Mesendoderm (in vitro differentiated cells): ENCODE measurements around the gene SDC1.

Experiments used
- DNase-seq: peaks from one replicate; pipeline ENCODE4 v3.0.0; 2013
- H2AK5ac ChIP-seq: 2 replicates; pipeline ENCODE4 v1.6.1; 2013; ENCODE audit warnings: low read length, inconsistent platforms
- H2BK120ac ChIP-seq: 2 replicates; pipeline ENCODE4 v1.6.1; 2013; ENCODE audit warnings: low read depth, mild to moderate bottlenecking, low read length, moderate library complexity, mixed read lengths
- H2BK15ac ChIP-seq: replicated peaks from 2 replicates; pipeline ENCODE4 v1.6.1; 2013; ENCODE audit warnings: low read depth, mild to moderate bottlenecking, moderate library complexity
- H2BK5ac ChIP-seq: 2 replicates; pipeline ENCODE4 v1.6.1; 2013; ENCODE audit warnings: low read length, inconsistent platforms
- H3K18ac ChIP-seq: 2 replicates; pipeline ENCODE4 v1.6.1; 2013; ENCODE audit warnings: mild to moderate bottlenecking, low read length, mixed read lengths
- H3K23ac ChIP-seq: one replicate; pipeline ENCODE4 v1.6.1; 2013; ENCODE audit warnings: low read length
- H3K27ac ChIP-seq: 2 replicates; pipeline ENCODE4 v1.5.1; 2013; ENCODE audit warnings: low read depth, mild to moderate bottlenecking, inconsistent platforms, low read length, moderate library complexity
- H3K27me3 ChIP-seq: 2 replicates; pipeline ENCODE4 v1.6.1; 2013; ENCODE audit warnings: low read length, control low read depth, mild to moderate bottlenecking, inconsistent platforms; ENCODE audit not compliant: insufficient read depth, poor library complexity
- H3K36me3 ChIP-seq: 2 replicates; pipeline ENCODE4 v1.6.1; 2013; ENCODE audit warnings: low read length, inconsistent platforms; ENCODE audit not compliant: control insufficient read depth, insufficient read depth
- H3K4ac ChIP-seq: one replicate; pipeline ENCODE4 v1.6.1; 2013; ENCODE audit warnings: low read depth, mild to moderate bottlenecking, low read length, moderate library complexity
- H3K4me1 ChIP-seq: 2 replicates; pipeline ENCODE4 v1.6.1; 2013; ENCODE audit warnings: low read depth, low read length, inconsistent platforms; ENCODE audit not compliant: control insufficient read depth
- H3K4me2 ChIP-seq: 2 replicates; pipeline ENCODE4 v1.6.1; 2013; ENCODE audit warnings: low read length
- H3K4me3 ChIP-seq: 2 replicates; pipeline ENCODE4 v1.5.1; 2013; ENCODE audit warnings: mild to moderate bottlenecking, low read length
- H3K56ac ChIP-seq: one replicate; pipeline ENCODE4 v1.6.1; 2013; ENCODE audit warnings: low read length
- H3K79me1 ChIP-seq: 2 replicates; pipeline ENCODE4 v1.6.1; 2013; ENCODE audit warnings: low read length, inconsistent platforms
- H3K79me2 ChIP-seq: 2 replicates; pipeline ENCODE4 v1.6.1; 2013; ENCODE audit warnings: mild to moderate bottlenecking, low read length; ENCODE audit not compliant: control insufficient read depth, insufficient read depth
- H3K9ac ChIP-seq: 2 replicates; pipeline ENCODE4 v1.6.1; 2013; ENCODE audit warnings: low read length, inconsistent platforms
- H4K5ac ChIP-seq: one replicate; pipeline ENCODE4 v1.6.1; 2013; ENCODE audit warnings: low read length
- H4K8ac ChIP-seq: one replicate; pipeline ENCODE4 v1.6.1; 2013; ENCODE audit warnings: low read depth, mild to moderate bottlenecking, control low read depth, low read length, moderate library complexity
- WGBS: extraction: QIAGEN DNeasy Blood & Tissue Kit; methylation state at CpG from one replicate; pipeline ENCODE4 v1.1.7; 2013; ENCODE audit warnings: low lambda C conversion rate, missing lambda C conversion rate; ENCODE audit not compliant: insufficient coverage; ENCODE audit errors: extremely low coverage; 5-methylcytosine and 5-hydroxymethylcytosine counted together

SDC1 gene

GRCh38 chr2:20164734-20165478 is 60.0 kb downstream of the SDC1 start:
- Histone ChIP-seq H3K18ac (no peak overlapping the region), H3K79me1 (no peaks in the 10 kb centered on the region), H3K27me3 (no peaks in the 10 kb centered on the region), H3K4me2 (no peak overlapping the region), H3K4me3 (no peak overlapping the region), H3K9ac (no peak overlapping the region), H2BK5ac (peak overlapping the region; percentile 17), H3K79me2 (no peaks in the 10 kb centered on the region), H3K36me3 (no peaks in the 10 kb centered on the region), H4K8ac (no peak overlapping the region), H3K23ac (no peak overlapping the region), H4K5ac (no peak overlapping the region), H2BK15ac (no peak overlapping the region), H3K4me1 (no peaks in the 10 kb centered on the region), H2AK5ac (peak overlapping the region; percentile 59), H3K4ac (no peak overlapping the region), H3K27ac (no peak overlapping the region), H2BK120ac (no peak overlapping the region), H3K56ac (peak overlapping the region; percentile 6)
- WGBS: 100% methylated on average over 3 of the region's 3 CpGs
- no peak for DNase-seq

- no peaks in the 10 kb centered on the region for H3K36me3 ChIP-seq
- no peak overlapping the region for H4K5ac ChIP-seq
- no peaks in the 10 kb centered on the region for H3K27me3 ChIP-seq
- H4K8ac ChIP-seq: no peak overlapping the region
- no peak overlapping the region for H3K4me2 ChIP-seq
- DNase-seq: peak; percentile 69
- H3K18ac ChIP-seq: no peak overlapping the region
- H3K23ac ChIP-seq: no peak overlapping the region
- H2AK5ac ChIP-seq: no peak overlapping the region
- H3K4ac ChIP-seq: no peak overlapping the region
- H2BK5ac ChIP-seq: no peak overlapping the region
- no peak overlapping the region for H2BK15ac ChIP-seq
- H3K56ac ChIP-seq: peak overlapping the region; percentile 6
- no peaks in the 10 kb centered on the region for H3K79me2 ChIP-seq
- H3K4me1 ChIP-seq: no peaks in the 10 kb centered on the region
- H3K27ac ChIP-seq: no peak overlapping the region
- H2BK120ac ChIP-seq: no peak overlapping the region
- H3K79me1 ChIP-seq: no peaks in the 10 kb centered on the region
- no peak overlapping the region for H3K9ac ChIP-seq
- 100% methylated on average over 1 of the region's 10 CpGs for WGBS
- no peak overlapping the region for H3K4me3 ChIP-seq
Measured at GRCh38 chr2:20164061-20164733, 60.7 kb downstream of the SDC1 start.

- Histone ChIP-seq H4K8ac (no peak overlapping the region), H3K36me3 (no peaks in the 10 kb centered on the region), H3K23ac (no peak overlapping the region), H2BK120ac (no peak overlapping the region), H2AK5ac (no peak overlapping the region), H3K4ac (no peak overlapping the region), H3K4me3 (no peak overlapping the region), H4K5ac (no peak overlapping the region), H3K79me2 (no peaks in the 10 kb centered on the region), H3K56ac (no peak overlapping the region), H2BK15ac (no peak overlapping the region), H3K4me1 (no peaks in the 10 kb centered on the region), H3K9ac (no peak overlapping the region), H3K27ac (no peak overlapping the region), H2BK5ac (no peak overlapping the region), H3K4me2 (no peak overlapping the region), H3K79me1 (no peaks in the 10 kb centered on the region), H3K27me3 (no peaks in the 10 kb centered on the region), H3K18ac (no peak overlapping the region)
- DNase-seq: no peak
- WGBS: no CpG with 5 or more reads among the region's 2 CpGs
Measured at GRCh38 chr2:20159411-20160070, 65.4 kb downstream of the SDC1 start.

- no peak overlapping the region for H3K4ac ChIP-seq
- 100% methylated on average over 3 of the region's 8 CpGs for WGBS
- no peaks in the 10 kb centered on the region for H3K79me1 ChIP-seq
Measured at GRCh38 chr2:20157193-20157891, 67.6 kb downstream of the SDC1 start.

GRCh38 chr2:20156836-20157192 is 68.1 kb downstream of the SDC1 start:
- Histone ChIP-seq H3K18ac (no peak overlapping the region), H2BK5ac (no peak overlapping the region), H3K36me3 (no peaks in the 10 kb centered on the region), H3K27ac (no peak overlapping the region), H4K5ac (no peak overlapping the region), H2BK120ac (no peak overlapping the region), H2AK5ac (no peak overlapping the region), H3K79me2 (no peaks in the 10 kb centered on the region), H2BK15ac (no peak overlapping the region), H3K4me3 (no peak overlapping the region), H3K4me1 (peaks cover 2% of the 10 kb centered on the region), H3K27me3 (no peaks in the 10 kb centered on the region), H3K4ac (no peak overlapping the region), H4K8ac (no peak overlapping the region), H3K23ac (no peak overlapping the region), H3K9ac (no peak overlapping the region), H3K79me1 (no peaks in the 10 kb centered on the region), H3K56ac (no peak overlapping the region), H3K4me2 (no peak overlapping the region)
- WGBS: no CpG with 5 or more reads among the region's 3 CpGs
- DNase-seq: no peak

More at GRCh38 chr2:20157193-20157891, 67.6 kb downstream of the SDC1 start:
- Histone ChIP-seq H2BK5ac (no peak overlapping the region), H2BK15ac (no peak overlapping the region), H3K27me3 (no peaks in the 10 kb centered on the region), H3K18ac (no peak overlapping the region), H3K4me2 (no peak overlapping the region), H3K79me2 (no peaks in the 10 kb centered on the region), H3K36me3 (no peaks in the 10 kb centered on the region), H3K4me1 (peaks cover 2% of the 10 kb centered on the region), H3K4me3 (no peak overlapping the region), H3K23ac (no peak overlapping the region), H4K5ac (no peak overlapping the region), H3K56ac (no peak overlapping the region), H3K27ac (no peak overlapping the region), H2AK5ac (no peak overlapping the region), H4K8ac (no peak overlapping the region), H2BK120ac (no peak overlapping the region), H3K9ac (no peak overlapping the region)
- no peak for DNase-seq
